Right lobe of liver (tissue), 6 donors: ENCODE results near the gene HIF3A. TPM values are rescaled to one million over a fixed set of nuclear protein-coding genes. Genes with fewer than 3 reads are reported as not detected.
A peak's percentile ranks its signal among the peaks of the same experiment; 100 is the strongest.

Source experiments
- ATAC-seq, 4 donors: fragments of 200-7000 bp; cut with Tn5 transposase; one replicate each; pipeline ENCODE4 v1.9.1; 2020; ENCODE audit warnings: mild to moderate bottlenecking in 4 of 4, moderate library complexity in 4 of 4
- DNase-seq, 3 donors: peaks; one replicate each; pipeline ENCODE4 v3.0.0-alpha.2; 2020
- H3K27ac ChIP-seq, 3 donors: fragments of 200-600 bp; one replicate each; pipeline ENCODE4 v1.8.0; 2022
- H3K27me3 ChIP-seq, 2 donors: fragments of 200-600 bp; one replicate each; pipeline ENCODE4 v1.8.0; 2022
- H3K36me3 ChIP-seq, 4 donors: fragments of 200-600 bp; sonication (generic) in 1 of 4; one replicate each; pipeline versions ENCODE4 v1.5.1 to v1.8.0; 2017 to 2022; ENCODE audit warnings: control low read depth in 1 of 4
- H3K4me1 ChIP-seq, 4 donors: fragments of 200-600 bp; sonication (generic) in 1 of 4; one replicate each; pipeline versions ENCODE4 v1.5.1 to v1.8.0; 2017 to 2022; ENCODE audit warnings: control low read depth in 1 of 4
- H3K4me3 ChIP-seq, 3 donors: fragments of 200-600 bp; one replicate each; pipeline ENCODE4 v1.8.0; 2022
- H3K9me3 ChIP-seq, 4 donors: fragments of 200-600 bp; sonication (generic) in 1 of 4; one replicate each; pipeline versions ENCODE4 v1.5.1 to v1.8.0; 2017 to 2022; ENCODE audit warnings: control low read depth in 1 of 4
- POLR2A ChIP-seq: fragments of 450-650 bp; IDR thresholded peaks from one replicate; pipeline ENCODE4 v1.6.1; 2017; ENCODE audit warnings: antibody characterized with exemption, mild to moderate bottlenecking
- WGBS: methylation state at CpG from one replicate; pipeline ENCODE4 v1.1.6; 2018; ENCODE audit warnings: low coverage, low lambda C conversion rate; ENCODE audit not compliant: insufficient coverage; ENCODE audit errors: missing lambda C conversion rate; 5-methylcytosine and 5-hydroxymethylcytosine counted together
- intact Hi-C, 2 donors: fragments of 100-400 bp; cut with DNase I; formaldehyde crosslinking; loops; one replicate each; pipeline versions ENCODE4 v1.11.2 to v1.14.1; 2022
- total RNA-seq, 6 experiments: library from RNA; depleted of rRNA in 2 of 6; stranded (reverse); fragments of >200 nt in 2 of 6; fragmentation: NEBNext Ultra II Directional in 3 of 6; extraction: Animal tissue kit (Norgen Biotek cat#: 25700) in 3 of 6; gene quantifications; one replicate each; pipeline versions ENCODE4 v1.1.0 to v1.2.4, GENCODE V29; 2016 to 2023
- TF ChIP-seq, protein P1 (sequence below), 4 donors: fragments of 200-600 bp in 3 of 4; fragments of 450-650 bp in 1 of 4; IDR thresholded peaks; one replicate each; pipeline versions ENCODE4 v1.5.1 to v1.8.0; 2016 to 2022; ENCODE audit warnings: antibody characterized with exemption in 4 of 4, mild to moderate bottlenecking in 2 of 4
- donor health status: DM: no; HTN: yes; CAD: no.
- donor health status: DM: no; HTN: no; CAD: no.
- donor health status: DM: no; HTN: no; CAD: no.
- donor health status: DM: no; HTN: yes; CAD: no.
- donor health status: DM: no; HTN: yes; CAD: no.

HIF3A gene
- total RNA-seq, 6 experiments from 2014 or later = 0.47 to 9.2 (median 4.5) TPM

DNA sequence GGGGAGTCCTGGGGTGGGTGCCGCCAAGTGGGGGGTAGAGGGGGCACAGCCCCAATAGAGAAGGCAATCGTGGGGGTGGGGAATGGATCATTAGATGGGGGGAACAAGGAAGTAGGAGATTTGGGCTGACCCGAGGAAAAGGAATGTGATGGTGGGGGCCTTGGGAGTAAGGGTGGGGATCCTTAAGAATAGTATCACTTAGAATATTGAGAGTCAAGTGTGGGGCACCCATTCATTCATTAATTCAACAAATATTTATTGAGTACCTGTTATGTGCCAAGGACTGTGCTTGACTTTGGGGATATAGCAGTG lies 50.7 kb downstream of the HIF3A start:
- TF ChIP-seq, protein P1, sequence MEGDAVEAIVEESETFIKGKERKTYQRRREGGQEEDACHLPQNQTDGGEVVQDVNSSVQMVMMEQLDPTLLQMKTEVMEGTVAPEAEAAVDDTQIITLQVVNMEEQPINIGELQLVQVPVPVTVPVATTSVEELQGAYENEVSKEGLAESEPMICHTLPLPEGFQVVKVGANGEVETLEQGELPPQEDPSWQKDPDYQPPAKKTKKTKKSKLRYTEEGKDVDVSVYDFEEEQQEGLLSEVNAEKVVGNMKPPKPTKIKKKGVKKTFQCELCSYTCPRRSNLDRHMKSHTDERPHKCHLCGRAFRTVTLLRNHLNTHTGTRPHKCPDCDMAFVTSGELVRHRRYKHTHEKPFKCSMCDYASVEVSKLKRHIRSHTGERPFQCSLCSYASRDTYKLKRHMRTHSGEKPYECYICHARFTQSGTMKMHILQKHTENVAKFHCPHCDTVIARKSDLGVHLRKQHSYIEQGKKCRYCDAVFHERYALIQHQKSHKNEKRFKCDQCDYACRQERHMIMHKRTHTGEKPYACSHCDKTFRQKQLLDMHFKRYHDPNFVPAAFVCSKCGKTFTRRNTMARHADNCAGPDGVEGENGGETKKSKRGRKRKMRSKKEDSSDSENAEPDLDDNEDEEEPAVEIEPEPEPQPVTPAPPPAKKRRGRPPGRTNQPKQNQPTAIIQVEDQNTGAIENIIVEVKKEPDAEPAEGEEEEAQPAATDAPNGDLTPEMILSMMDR (IDR thresholded peaks at IDR 0.05) = no peak
- no peak for TF ChIP-seq POLR2A
- Histone ChIP-seq H3K36me3 (no peaks in the 10 kb centered on the region), H3K4me3 (peak overlapping the region; percentile 89 to 100 (median 93)), H3K9me3 (no peaks in the 10 kb centered on the region), H3K27ac (no peak overlapping the region), H3K4me1 (peaks cover 0 to 34% (median 12%) of the 10 kb centered on the region in 4 donors), H3K27me3 (no peaks in the 10 kb centered on the region)
- no peak for DNase-seq
- ATAC-seq = no peak
- whole genome bisulfite sequencing = 0% methylated on average over 3 of the region's 3 CpGs
- intact Hi-C loops = loop anchor here in 1 of 2 donors (10.0 kb wide), 2 partner anchors 47 to 63 kb away; no protein-coding TSS in a partner anchor

DNA sequence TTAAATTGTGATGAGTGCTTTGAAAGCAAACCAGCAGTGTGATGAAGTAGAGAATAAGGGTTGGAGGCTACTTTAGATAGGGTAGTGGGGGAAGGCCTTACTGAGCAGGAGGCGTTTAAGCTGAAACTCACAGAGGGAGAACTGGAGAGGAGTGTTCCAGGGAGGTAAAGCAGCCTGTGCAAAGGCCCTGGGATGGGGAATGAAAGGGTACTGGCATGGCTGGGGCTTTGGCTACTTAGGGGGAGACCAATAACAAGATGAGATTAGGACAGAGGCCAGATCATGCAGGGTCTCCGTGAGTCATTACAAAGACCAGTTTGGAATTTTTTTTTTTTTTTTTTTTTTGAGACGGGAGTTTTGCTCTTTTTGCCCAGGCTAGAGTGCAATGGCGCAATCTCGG lies 51.1 kb downstream of the HIF3A start:
- intact Hi-C loops = loop anchor here in 1 of 2 donors (10.0 kb wide), 2 partner anchors 47 to 63 kb away; no protein-coding TSS in a partner anchor
- 68% methylated on average over 5 of the region's 5 CpGs for WGBS
- no peaks in the 10 kb centered on the region for H3K9me3 ChIP-seq
- H3K4me1 ChIP-seq = peaks cover 0 to 34% (median 12%) of the 10 kb centered on the region in 4 donors
- no peaks in the 10 kb centered on the region for H3K36me3 ChIP-seq
- TF ChIP-seq, protein P1 (IDR thresholded peaks at IDR 0.05) = no peak
- no peak overlapping the region for H3K27ac ChIP-seq
- no peak overlapping the region for H3K4me3 ChIP-seq
- ATAC-seq (no peak), DNase-seq (no peak)
- no peaks in the 10 kb centered on the region for H3K27me3 ChIP-seq

DNA sequence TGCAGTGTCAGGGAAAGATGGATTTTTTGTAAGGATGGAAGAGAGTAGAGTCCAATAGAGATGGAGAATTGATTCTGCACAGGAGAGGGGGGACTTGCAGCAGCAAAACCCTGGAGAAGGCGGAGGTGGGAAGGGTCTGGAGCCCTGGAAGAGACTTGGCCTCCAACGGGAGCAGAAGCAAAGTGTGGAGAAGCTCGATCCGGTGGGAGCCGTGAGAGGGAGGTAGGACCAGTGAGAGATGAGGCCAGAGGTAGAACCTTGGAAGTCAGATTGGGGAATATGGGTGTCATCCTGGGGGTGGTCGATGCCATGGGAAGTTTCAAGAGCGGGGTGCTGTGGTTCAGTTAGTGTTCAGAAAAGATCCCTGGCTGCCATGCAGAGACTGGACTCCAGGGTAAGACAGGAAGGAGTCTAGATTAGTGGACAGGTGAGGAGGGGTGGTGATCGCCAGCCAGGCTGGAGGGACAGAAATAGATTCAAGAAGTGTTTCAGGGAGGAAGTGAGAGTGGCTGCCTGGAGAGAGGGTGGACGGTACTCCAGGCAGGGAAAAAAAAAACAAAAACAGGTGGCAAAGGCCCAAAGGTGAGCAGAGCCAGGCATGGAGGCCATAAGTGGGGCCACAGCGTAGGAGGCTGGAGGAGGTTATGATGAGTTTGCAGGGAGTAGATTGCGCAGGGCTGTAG lies 52.6 kb downstream of the HIF3A start:
- DNase-seq (no peak), ATAC-seq (no peak)
- H3K36me3 ChIP-seq = peaks cover 0 to 10% (median 0%) of the 10 kb centered on the region in 4 donors
- no peaks in the 10 kb centered on the region for H3K9me3 ChIP-seq
- intact Hi-C loops = loop anchor here in 1 of 2 donors (10.0 kb wide), 2 partner anchors 45 to 65 kb away; no protein-coding TSS in a partner anchor
- H3K4me1 ChIP-seq = peaks cover 0 to 48% (median 16%) of the 10 kb centered on the region in 4 donors
- no peaks in the 10 kb centered on the region for H3K27me3 ChIP-seq
- no peak overlapping the region for H3K4me3 ChIP-seq
- peak overlapping the region in 2 of 3 donors; percentile 62 to 66 for H3K27ac ChIP-seq
- 76% methylated on average over 11 of the region's 11 CpGs for WGBS
- no peak for TF ChIP-seq POLR2A
- TF ChIP-seq, protein P1 (IDR thresholded peaks at IDR 0.05) = no peak

DNA sequence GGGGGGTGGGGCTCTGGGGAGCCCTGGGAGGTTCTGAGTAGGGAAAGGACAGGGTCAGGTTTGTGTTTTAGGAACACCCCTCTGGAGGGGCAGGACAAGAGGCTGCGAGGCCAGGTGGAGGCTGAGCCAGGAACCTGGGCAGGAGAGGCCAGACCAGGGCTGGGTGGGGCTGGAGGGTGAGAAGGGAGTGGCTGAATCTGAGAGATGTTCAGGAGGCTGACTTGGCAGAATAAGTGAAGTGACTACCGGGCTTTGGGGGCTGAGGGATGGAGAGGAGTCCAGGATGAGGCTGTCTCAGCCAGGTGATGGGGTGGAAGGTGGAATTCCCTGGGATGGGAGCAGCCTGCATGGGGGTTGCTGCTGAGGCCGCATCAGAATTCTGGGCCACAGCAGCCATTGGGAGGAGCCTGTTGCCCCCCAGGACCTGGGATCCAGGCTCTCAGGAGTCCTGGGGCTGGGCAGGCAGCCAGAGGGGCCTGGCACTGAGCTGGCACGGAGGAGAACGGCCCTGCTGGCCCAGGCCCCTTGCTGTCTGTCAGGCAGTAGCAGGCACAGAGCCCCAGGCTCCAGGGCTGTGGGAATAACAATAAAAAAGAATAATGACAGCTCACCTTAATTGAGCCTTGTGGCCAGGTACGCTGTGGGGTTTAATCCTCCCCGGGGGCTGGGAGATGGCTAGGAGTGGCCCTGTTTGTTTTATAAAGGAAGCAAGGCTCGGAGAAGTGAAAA lies 53.4 kb downstream of the HIF3A start:
- Histone ChIP-seq H3K36me3 (peaks cover 0 to 12% (median 0%) of the 10 kb centered on the region in 4 donors), H3K4me1 (peaks cover 0 to 55% (median 20%) of the 10 kb centered on the region in 4 donors), H3K4me3 (no peak overlapping the region), H3K27ac (peak overlapping the region; percentile 62 to 66 (median 65)), H3K9me3 (no peaks in the 10 kb centered on the region), H3K27me3 (no peaks in the 10 kb centered on the region)
- intact Hi-C loops = no loop called here
- ATAC-seq = no peak
- DNase-seq = no peak
- TF ChIP-seq, protein P1 (IDR thresholded peaks at IDR 0.05) = no peak
- TF ChIP-seq POLR2A = no peak
- 21% methylated on average over 5 of the region's 8 CpGs for WGBS
